ENCODE results near the gene WIPF1.

The WIPF1 gene

DNA sequence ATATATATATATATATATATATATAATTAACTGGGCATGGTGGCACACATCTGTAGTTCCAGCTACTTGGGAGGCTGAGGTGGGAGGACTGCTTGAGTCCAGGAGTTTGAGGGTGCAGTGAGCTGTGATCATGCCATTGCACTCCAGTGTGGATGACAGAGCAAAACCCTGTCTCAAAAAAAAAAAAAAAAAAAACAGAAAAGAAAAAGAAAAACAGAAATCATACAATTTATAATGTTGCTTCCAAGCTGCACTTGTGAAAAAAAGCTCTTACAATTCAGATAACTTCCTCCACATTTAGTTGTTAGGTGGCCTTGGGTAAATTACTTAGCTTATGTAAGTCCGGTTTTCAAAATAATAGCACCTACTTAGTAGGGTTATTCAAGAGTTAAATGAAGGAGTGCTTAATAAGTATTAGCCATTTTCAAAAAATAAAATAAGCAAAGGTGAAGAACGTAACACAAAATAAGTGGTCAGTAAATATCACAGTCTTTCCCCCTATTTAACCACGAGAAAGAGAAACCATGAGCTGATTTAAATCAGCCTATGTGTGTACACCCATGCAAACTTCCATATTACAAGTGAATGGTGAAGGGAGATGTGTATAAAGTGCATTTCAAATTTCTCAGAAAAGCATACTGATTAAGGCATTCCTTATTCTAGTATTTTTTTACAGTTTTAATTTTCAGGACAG is 2.3 kb downstream of the WIPF1 start:
- no peak for TF ChIP-seq EZH2phosphoT487 (IDR thresholded peaks at IDR 0.05; ENCODE audit: borderline replicate concordance)
- TF ChIP-seq, protein P1, sequence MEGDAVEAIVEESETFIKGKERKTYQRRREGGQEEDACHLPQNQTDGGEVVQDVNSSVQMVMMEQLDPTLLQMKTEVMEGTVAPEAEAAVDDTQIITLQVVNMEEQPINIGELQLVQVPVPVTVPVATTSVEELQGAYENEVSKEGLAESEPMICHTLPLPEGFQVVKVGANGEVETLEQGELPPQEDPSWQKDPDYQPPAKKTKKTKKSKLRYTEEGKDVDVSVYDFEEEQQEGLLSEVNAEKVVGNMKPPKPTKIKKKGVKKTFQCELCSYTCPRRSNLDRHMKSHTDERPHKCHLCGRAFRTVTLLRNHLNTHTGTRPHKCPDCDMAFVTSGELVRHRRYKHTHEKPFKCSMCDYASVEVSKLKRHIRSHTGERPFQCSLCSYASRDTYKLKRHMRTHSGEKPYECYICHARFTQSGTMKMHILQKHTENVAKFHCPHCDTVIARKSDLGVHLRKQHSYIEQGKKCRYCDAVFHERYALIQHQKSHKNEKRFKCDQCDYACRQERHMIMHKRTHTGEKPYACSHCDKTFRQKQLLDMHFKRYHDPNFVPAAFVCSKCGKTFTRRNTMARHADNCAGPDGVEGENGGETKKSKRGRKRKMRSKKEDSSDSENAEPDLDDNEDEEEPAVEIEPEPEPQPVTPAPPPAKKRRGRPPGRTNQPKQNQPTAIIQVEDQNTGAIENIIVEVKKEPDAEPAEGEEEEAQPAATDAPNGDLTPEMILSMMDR (conservative IDR thresholded peaks at IDR 0.05; ENCODE audit: low read length): no peak
- peaks cover 80% of the 10 kb centered on the region for H3K4me1 ChIP-seq (ENCODE audit: insufficient read depth, low read length, poor library complexity, severe bottlenecking)
- H3K4me3 ChIP-seq (ENCODE audit: low read length, poor library complexity, severe bottlenecking): peak overlapping the region; percentile 76
- no peaks in the 10 kb centered on the region for H3K9me2 ChIP-seq (replicated peaks; ENCODE audit: low read depth, low read length)
- no peak overlapping the region for H2AFZ ChIP-seq (ENCODE audit: low read length)
- H4K20me1 ChIP-seq (ENCODE audit: insufficient read depth, low read length, poor library complexity, severe bottlenecking): peaks cover 1% of the 10 kb centered on the region
- H3K27me3 ChIP-seq (ENCODE audit: insufficient read depth, low read length, poor library complexity, severe bottlenecking): no peaks in the 10 kb centered on the region
- peak overlapping the region; percentile 81 for H3K4me2 ChIP-seq (ENCODE audit: low read depth, low read length, poor library complexity, severe bottlenecking)
- H3K36me3 ChIP-seq (ENCODE audit: insufficient read depth, low read length): no peaks in the 10 kb centered on the region
- peak overlapping the region; percentile 82 for H3K9ac ChIP-seq (ENCODE audit: low read depth, low read length, poor library complexity, severe bottlenecking)
- H3F3A ChIP-seq (ENCODE audit: low read depth): peaks cover 9% of the 10 kb centered on the region
- peaks cover 92% of the 10 kb centered on the region for H3K79me2 ChIP-seq (ENCODE audit: insufficient read depth, low read length)
- no peaks in the 10 kb centered on the region for H3K9me3 ChIP-seq (ENCODE audit: insufficient read depth, low read depth, low read length)

DNA sequence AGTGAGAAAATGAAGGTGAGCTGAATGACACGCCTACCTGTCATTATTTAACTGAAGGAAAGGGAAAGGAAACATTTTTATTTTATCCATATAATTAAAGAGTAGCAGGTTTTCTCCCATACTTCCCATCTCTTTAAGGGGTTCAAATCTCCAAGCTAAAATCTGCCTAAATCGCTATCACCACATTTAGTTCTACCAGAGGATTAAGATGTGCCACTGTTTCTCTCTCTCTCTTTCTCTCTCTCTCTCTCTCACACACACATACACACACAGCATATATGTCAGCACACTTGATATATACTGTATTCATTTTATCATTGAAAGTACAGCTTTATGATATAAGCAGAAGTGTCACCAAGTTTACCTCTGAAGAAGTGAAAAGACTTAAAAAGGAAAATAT is 3.1 kb downstream of the WIPF1 start:
- no peak for TF ChIP-seq EZH2phosphoT487 (IDR thresholded peaks at IDR 0.05; ENCODE audit: borderline replicate concordance)
- TF ChIP-seq, protein P1 (conservative IDR thresholded peaks at IDR 0.05; ENCODE audit: low read length): no peak
- Histone ChIP-seq H3K4me2 (ENCODE audit: low read depth, low read length, poor library complexity, severe bottlenecking) (peak overlapping the region; percentile 81), H3K9me2 (replicated peaks; ENCODE audit: low read depth, low read length) (no peaks in the 10 kb centered on the region), H3K36me3 (ENCODE audit: insufficient read depth, low read length) (no peaks in the 10 kb centered on the region), H4K20me1 (ENCODE audit: insufficient read depth, low read length, poor library complexity, severe bottlenecking) (peaks cover 8% of the 10 kb centered on the region), H3K4me1 (ENCODE audit: insufficient read depth, low read length, poor library complexity, severe bottlenecking) (peaks cover 83% of the 10 kb centered on the region), H3K4me3 (ENCODE audit: low read length, poor library complexity, severe bottlenecking) (peak overlapping the region; percentile 76), H3K9me3 (ENCODE audit: insufficient read depth, low read depth, low read length) (no peaks in the 10 kb centered on the region), H3K79me2 (ENCODE audit: insufficient read depth, low read length) (peaks cover 92% of the 10 kb centered on the region), H3K27me3 (ENCODE audit: insufficient read depth, low read length, poor library complexity, severe bottlenecking) (no peaks in the 10 kb centered on the region), H3K9ac (ENCODE audit: low read depth, low read length, poor library complexity, severe bottlenecking) (peak overlapping the region; percentile 82), H2AFZ (ENCODE audit: low read length) (no peak overlapping the region), H3F3A (ENCODE audit: low read depth) (peaks cover 9% of the 10 kb centered on the region)

DNA sequence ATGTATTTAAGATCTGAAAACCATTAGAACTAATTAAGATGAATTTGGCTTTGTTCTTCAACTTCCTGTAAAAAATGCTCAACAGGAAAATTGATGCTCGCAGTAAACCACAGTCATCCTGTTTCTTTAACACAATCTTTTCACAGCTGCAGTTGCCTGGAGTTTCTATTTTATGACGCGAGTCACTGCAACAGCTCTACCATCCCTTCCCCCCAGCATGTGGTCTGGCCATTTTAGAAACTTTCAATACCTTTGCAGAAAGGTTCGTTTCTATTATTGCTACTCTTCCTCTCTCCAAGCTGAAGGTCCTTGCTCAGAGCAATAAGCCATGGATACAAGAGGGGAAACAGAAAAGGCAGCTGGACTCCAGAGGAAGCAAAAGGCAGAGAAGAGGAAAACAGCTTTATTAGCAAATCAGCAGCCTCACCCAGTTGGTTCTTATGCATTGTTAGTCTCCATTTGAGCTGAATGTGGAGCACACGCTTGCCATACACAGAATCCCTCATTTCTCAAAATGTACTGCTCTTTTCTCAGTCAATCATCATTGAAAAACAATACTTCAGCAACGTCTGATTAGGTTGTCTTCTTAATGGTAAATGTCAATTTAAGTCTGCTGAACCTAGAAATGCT is 3.9 kb downstream of the WIPF1 start:
- H3K9ac ChIP-seq (ENCODE audit: low read depth, low read length, poor library complexity, severe bottlenecking): peak overlapping the region; percentile 82
- H3K4me3 ChIP-seq (ENCODE audit: low read length, poor library complexity, severe bottlenecking): peak overlapping the region; percentile 76
- peaks cover 92% of the 10 kb centered on the region for H3K79me2 ChIP-seq (ENCODE audit: insufficient read depth, low read length)
- peaks cover 9% of the 10 kb centered on the region for H3F3A ChIP-seq (ENCODE audit: low read depth)
- H3K27me3 ChIP-seq (ENCODE audit: insufficient read depth, low read length, poor library complexity, severe bottlenecking): no peaks in the 10 kb centered on the region
- H3K4me2 ChIP-seq (ENCODE audit: low read depth, low read length, poor library complexity, severe bottlenecking): peak overlapping the region; percentile 81
- H3K36me3 ChIP-seq (ENCODE audit: insufficient read depth, low read length): no peaks in the 10 kb centered on the region
- peaks cover 15% of the 10 kb centered on the region for H4K20me1 ChIP-seq (ENCODE audit: insufficient read depth, low read length, poor library complexity, severe bottlenecking)
- peaks cover 83% of the 10 kb centered on the region for H3K4me1 ChIP-seq (ENCODE audit: insufficient read depth, low read length, poor library complexity, severe bottlenecking)
- no peaks in the 10 kb centered on the region for H3K9me3 ChIP-seq (ENCODE audit: insufficient read depth, low read depth, low read length)
- H3K9me2 ChIP-seq (replicated peaks; ENCODE audit: low read depth, low read length): no peaks in the 10 kb centered on the region
- no peak overlapping the region for H2AFZ ChIP-seq (ENCODE audit: low read length)
- TF ChIP-seq, protein P1 (conservative IDR thresholded peaks at IDR 0.05; ENCODE audit: low read length): no peak
- TF ChIP-seq EZH2phosphoT487 (IDR thresholded peaks at IDR 0.05; ENCODE audit: borderline replicate concordance): no peak
